ENCODE measurements around the gene LPP.

The LPP gene

GRCh38 chr3:188168648-188169047, 14.7 kb downstream of the LPP start:
- DNase-seq (ENCODE audit: low spot score): no peak
- FAIRE-seq: no peak

- DNase-seq (ENCODE audit: low spot score): no peak
- no peak for FAIRE-seq
Observed at GRCh38 chr3:188169830-188170455, 16.0 kb downstream of the LPP start.

GRCh38 chr3:188170461-188171459, 16.8 kb downstream of the LPP start:
- FAIRE-seq (no peak), DNase-seq (ENCODE audit: low spot score) (peak; percentile 38)

GRCh38 chr3:188171682-188172467, 17.9 kb downstream of the LPP start:
- no peak for DNase-seq (ENCODE audit: low spot score)
- no peak for FAIRE-seq

GRCh38 chr3:188174317-188175044, 20.5 kb downstream of the LPP start:
- FAIRE-seq (no peak), DNase-seq (ENCODE audit: low spot score) (no peak)

GRCh38 chr3:188176476-188176875, 22.5 kb downstream of the LPP start:
- FAIRE-seq (no peak), DNase-seq (ENCODE audit: low spot score) (no peak)

GRCh38 chr3:188176884-188177283, 22.9 kb downstream of the LPP start:
- DNase-seq (ENCODE audit: low spot score): no peak
- FAIRE-seq: no peak

- FAIRE-seq (no peak), DNase-seq (ENCODE audit: low spot score) (no peak)
Observed at GRCh38 chr3:188177721-188178120, 23.8 kb downstream of the LPP start.

GRCh38 chr3:188178293-188178936, 24.5 kb downstream of the LPP start:
- DNase-seq (ENCODE audit: low spot score): no peak
- no peak for FAIRE-seq

- DNase-seq (ENCODE audit: low spot score): no peak
- FAIRE-seq: no peak
Observed at GRCh38 chr3:188179006-188179966, 25.3 kb downstream of the LPP start.

GRCh38 chr3:188180114-188180513, 26.2 kb downstream of the LPP start:
- FAIRE-seq: no peak
- DNase-seq (ENCODE audit: low spot score): no peak

- FAIRE-seq: no peak
- DNase-seq (ENCODE audit: low spot score): no peak
Observed at GRCh38 chr3:188183452-188183851, 29.5 kb downstream of the LPP start.

- DNase-seq (ENCODE audit: low spot score) (no peak), FAIRE-seq (no peak)
Observed at GRCh38 chr3:188184160-188184559, 30.2 kb downstream of the LPP start.

- FAIRE-seq (no peak), DNase-seq (ENCODE audit: low spot score) (no peak)
Observed at GRCh38 chr3:188184649-188185048, 30.7 kb downstream of the LPP start.

- no peak for FAIRE-seq
- DNase-seq (ENCODE audit: low spot score): no peak
Observed at GRCh38 chr3:188185717-188186251, 31.8 kb downstream of the LPP start.

GRCh38 chr3:188187053-188187452, 33.1 kb downstream of the LPP start:
- FAIRE-seq: no peak
- no peak for DNase-seq (ENCODE audit: low spot score)

- DNase-seq (ENCODE audit: low spot score): no peak
- no peak for FAIRE-seq
Observed at GRCh38 chr3:188188911-188189310, 35.0 kb downstream of the LPP start.

GRCh38 chr3:188191460-188191859, 37.5 kb downstream of the LPP start:
- DNase-seq (ENCODE audit: low spot score) (no peak), FAIRE-seq (no peak)

GRCh38 chr3:188192034-188192433, 38.1 kb downstream of the LPP start:
- no peak for FAIRE-seq
- DNase-seq (ENCODE audit: low spot score): no peak

Data from RCC 7860 (cell line).